ENCODE results near the gene RAB14. TPM values are rescaled to one million over a fixed set of nuclear protein-coding genes. Genes with fewer than 3 reads are reported as not detected.

The RAB14 gene
- total and polyA plus RNA-seq, 4 donors = 45.7 to 125 (median 112) TPM

- no CpG with 5 or more reads among the region's 4 CpGs for WGBS (ENCODE audit: insufficient coverage)
- H3K27ac ChIP-seq (ENCODE audit: low read depth, low read length) = no peak overlapping the region
- H3K36me3 ChIP-seq (ENCODE audit: control insufficient read depth, insufficient read depth, low read length) = no peaks in the 10 kb centered on the region
- no peaks in the 10 kb centered on the region for H3K9me3 ChIP-seq (ENCODE audit: control insufficient read depth, insufficient read depth, low read length)
- no peak for DNase-seq (ENCODE audit: low read depth in 4 of 6, low spot score in 6 of 6)
- H3K4me3 ChIP-seq (ENCODE audit: low read depth, low read length) = no peak overlapping the region
- H3K4me1 ChIP-seq (ENCODE audit: control insufficient read depth, insufficient read depth, low read length) = peaks cover 4% of the 10 kb centered on the region
- no peaks in the 10 kb centered on the region for H3K27me3 ChIP-seq (ENCODE audit: control insufficient read depth, insufficient read depth, low read length)
Observed at GRCh38 chr9:121196389-121196788, 5.3 kb downstream of the RAB14 start.

DNA sequence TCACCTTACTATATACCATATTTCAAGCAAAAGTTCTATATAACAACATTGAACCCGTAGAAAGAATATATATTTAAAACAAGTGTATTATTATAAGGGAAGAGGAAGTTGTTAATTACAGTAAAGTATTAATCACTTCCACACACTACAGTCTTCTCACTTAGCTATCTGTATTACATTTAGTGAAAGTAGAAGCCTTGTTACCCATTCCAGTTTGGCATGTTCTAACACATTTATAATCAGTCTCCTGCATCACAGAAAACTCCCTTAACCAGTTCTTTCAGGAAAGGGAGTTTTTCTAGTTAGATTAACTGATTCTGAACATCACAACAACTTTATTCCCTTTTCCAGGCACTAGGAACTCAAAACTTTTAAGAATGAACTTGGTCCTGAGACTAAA lies 6.9 kb downstream of the RAB14 start:
- Histone ChIP-seq H3K27ac (ENCODE audit: low read depth, low read length) (no peak overlapping the region), H3K4me1 (ENCODE audit: control insufficient read depth, insufficient read depth, low read length) (no peaks in the 10 kb centered on the region), H3K36me3 (ENCODE audit: control insufficient read depth, insufficient read depth, low read length) (no peaks in the 10 kb centered on the region), H3K9me3 (ENCODE audit: control insufficient read depth, insufficient read depth, low read length) (no peaks in the 10 kb centered on the region), H3K27me3 (ENCODE audit: control insufficient read depth, insufficient read depth, low read length) (no peaks in the 10 kb centered on the region), H3K4me3 (ENCODE audit: low read depth, low read length) (no peak overlapping the region)
- no peak for DNase-seq (ENCODE audit: low read depth in 4 of 6, low spot score in 6 of 6)
- no CpG with 5 or more reads among the region's 1 CpG for WGBS (ENCODE audit: insufficient coverage)

- Histone ChIP-seq H3K27me3 (ENCODE audit: control insufficient read depth, insufficient read depth, low read length) (no peaks in the 10 kb centered on the region), H3K27ac (ENCODE audit: low read depth, low read length) (no peak overlapping the region), H3K9me3 (ENCODE audit: control insufficient read depth, insufficient read depth, low read length) (no peaks in the 10 kb centered on the region), H3K4me1 (ENCODE audit: control insufficient read depth, insufficient read depth, low read length) (no peaks in the 10 kb centered on the region), H3K4me3 (ENCODE audit: low read depth, low read length) (no peak overlapping the region), H3K36me3 (ENCODE audit: control insufficient read depth, insufficient read depth, low read length) (no peaks in the 10 kb centered on the region)
- WGBS (ENCODE audit: insufficient coverage) = no CpG with 5 or more reads among the region's 1 CpG
- DNase-seq (ENCODE audit: low read depth in 4 of 6, low spot score in 6 of 6) = no peak
Observed at GRCh38 chr9:121192959-121193640, 8.6 kb downstream of the RAB14 start.

- Histone ChIP-seq H3K27me3 (ENCODE audit: control insufficient read depth, insufficient read depth, low read length) (no peaks in the 10 kb centered on the region), H3K4me1 (ENCODE audit: control insufficient read depth, insufficient read depth, low read length) (no peaks in the 10 kb centered on the region), H3K27ac (ENCODE audit: low read depth, low read length) (no peak overlapping the region), H3K9me3 (ENCODE audit: control insufficient read depth, insufficient read depth, low read length) (no peaks in the 10 kb centered on the region), H3K36me3 (ENCODE audit: control insufficient read depth, insufficient read depth, low read length) (no peaks in the 10 kb centered on the region), H3K4me3 (ENCODE audit: low read depth, low read length) (no peak overlapping the region)
- WGBS (ENCODE audit: insufficient coverage) = no CpG with 5 or more reads among the region's 1 CpG
- no peak for DNase-seq (ENCODE audit: low read depth in 4 of 6, low spot score in 6 of 6)
Observed at GRCh38 chr9:121192518-121192917, 9.2 kb downstream of the RAB14 start.

DNA sequence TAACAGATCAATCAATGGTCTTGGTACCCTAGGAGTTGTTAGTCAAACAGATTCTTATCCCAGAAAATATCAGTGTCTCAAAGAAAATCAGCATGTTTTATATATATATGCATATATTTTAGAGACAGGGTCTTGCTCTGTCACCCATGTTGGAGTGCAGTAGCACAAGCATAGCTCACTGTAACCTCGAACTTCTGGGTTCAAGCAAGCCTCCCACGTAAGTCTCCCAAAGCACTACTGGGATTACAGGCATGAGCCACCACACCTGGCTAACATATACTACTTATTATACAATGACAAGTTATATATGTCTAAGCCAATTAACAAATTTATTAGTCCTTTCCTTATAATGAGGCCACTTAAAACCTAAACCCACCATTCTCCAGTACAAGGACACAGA lies 10.4 kb downstream of the RAB14 start:
- H3K27ac ChIP-seq (ENCODE audit: low read depth, low read length) = no peak overlapping the region
- no peak overlapping the region for H3K4me3 ChIP-seq (ENCODE audit: low read depth, low read length)
- H3K9me3 ChIP-seq (ENCODE audit: control insufficient read depth, insufficient read depth, low read length) = no peaks in the 10 kb centered on the region
- DNase-seq (ENCODE audit: low read depth in 4 of 6, low spot score in 6 of 6) = no peak
- H3K4me1 ChIP-seq (ENCODE audit: control insufficient read depth, insufficient read depth, low read length) = no peaks in the 10 kb centered on the region
- no peaks in the 10 kb centered on the region for H3K36me3 ChIP-seq (ENCODE audit: control insufficient read depth, insufficient read depth, low read length)
- H3K27me3 ChIP-seq (ENCODE audit: control insufficient read depth, insufficient read depth, low read length) = no peaks in the 10 kb centered on the region
- 100% methylated on average over 1 of the region's 2 CpGs for WGBS (ENCODE audit: insufficient coverage)

DNA sequence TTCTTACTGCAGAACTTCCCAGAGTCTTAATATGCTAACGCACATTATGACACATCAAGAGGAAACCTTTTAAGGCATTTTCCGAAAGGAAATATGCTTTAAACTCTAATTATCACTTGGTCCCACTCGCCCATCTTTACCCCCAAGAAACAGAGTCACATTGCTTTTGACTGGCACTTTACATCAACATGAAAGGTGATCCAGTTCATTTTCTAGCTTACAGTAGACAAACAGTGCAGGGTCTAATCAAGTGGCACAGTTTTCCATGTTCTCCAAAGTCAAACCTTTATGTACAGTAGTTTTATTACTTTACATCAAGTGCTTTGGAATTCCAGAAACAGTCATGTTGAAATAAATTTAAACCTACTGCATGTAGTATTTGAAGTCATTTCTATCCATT lies 12.0 kb downstream of the RAB14 start:
- Histone ChIP-seq H3K4me3 (ENCODE audit: low read depth, low read length) (no peak overlapping the region), H3K36me3 (ENCODE audit: control insufficient read depth, insufficient read depth, low read length) (no peaks in the 10 kb centered on the region), H3K9me3 (ENCODE audit: control insufficient read depth, insufficient read depth, low read length) (no peaks in the 10 kb centered on the region), H3K27ac (ENCODE audit: low read depth, low read length) (no peak overlapping the region), H3K27me3 (ENCODE audit: control insufficient read depth, insufficient read depth, low read length) (no peaks in the 10 kb centered on the region), H3K4me1 (ENCODE audit: control insufficient read depth, insufficient read depth, low read length) (no peaks in the 10 kb centered on the region)
- DNase-seq (ENCODE audit: low read depth in 4 of 6, low spot score in 6 of 6) = no peak
- 93% methylated on average over 3 of the region's 3 CpGs for WGBS (ENCODE audit: insufficient coverage)

DNA sequence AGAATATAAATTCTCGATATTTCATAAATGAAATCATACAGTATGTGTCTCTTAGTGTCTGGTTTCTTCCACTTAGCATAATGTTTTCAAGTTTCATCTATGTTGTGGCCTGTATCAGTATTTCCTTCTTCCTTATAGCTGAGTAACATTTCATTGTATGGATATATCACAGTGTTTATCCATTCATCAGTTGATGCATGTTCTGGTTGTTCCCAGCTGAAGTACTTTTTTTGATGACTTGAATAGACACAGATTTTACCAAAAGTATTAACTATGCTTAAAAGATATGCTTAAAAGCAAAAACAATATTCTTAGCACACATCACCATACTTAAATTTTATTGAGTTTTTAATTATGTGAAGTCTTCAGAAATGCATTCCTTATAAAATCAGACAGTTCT lies 12.7 kb downstream of the RAB14 start:
- Histone ChIP-seq H3K27me3 (ENCODE audit: control insufficient read depth, insufficient read depth, low read length) (no peaks in the 10 kb centered on the region), H3K36me3 (ENCODE audit: control insufficient read depth, insufficient read depth, low read length) (no peaks in the 10 kb centered on the region), H3K4me1 (ENCODE audit: control insufficient read depth, insufficient read depth, low read length) (no peaks in the 10 kb centered on the region), H3K27ac (ENCODE audit: low read depth, low read length) (no peak overlapping the region), H3K9me3 (ENCODE audit: control insufficient read depth, insufficient read depth, low read length) (no peaks in the 10 kb centered on the region), H3K4me3 (ENCODE audit: low read depth, low read length) (no peak overlapping the region)
- DNase-seq (ENCODE audit: low read depth in 4 of 6, low spot score in 6 of 6) = no peak
- no CpG with 5 or more reads among the region's 1 CpG for WGBS (ENCODE audit: insufficient coverage)

GRCh38 chr9:121187636-121188305 lies 13.9 kb downstream of the RAB14 start:
- Histone ChIP-seq H3K27me3 (ENCODE audit: control insufficient read depth, insufficient read depth, low read length) (no peaks in the 10 kb centered on the region), H3K36me3 (ENCODE audit: control insufficient read depth, insufficient read depth, low read length) (no peaks in the 10 kb centered on the region), H3K27ac (ENCODE audit: low read depth, low read length) (no peak overlapping the region), H3K4me1 (ENCODE audit: control insufficient read depth, insufficient read depth, low read length) (no peaks in the 10 kb centered on the region), H3K9me3 (ENCODE audit: control insufficient read depth, insufficient read depth, low read length) (no peaks in the 10 kb centered on the region), H3K4me3 (ENCODE audit: low read depth, low read length) (no peak overlapping the region)
- WGBS (ENCODE audit: insufficient coverage) = no CpG with 5 or more reads among the region's 3 CpGs
- no peak for DNase-seq (ENCODE audit: low read depth in 4 of 6, low spot score in 6 of 6)

DNA sequence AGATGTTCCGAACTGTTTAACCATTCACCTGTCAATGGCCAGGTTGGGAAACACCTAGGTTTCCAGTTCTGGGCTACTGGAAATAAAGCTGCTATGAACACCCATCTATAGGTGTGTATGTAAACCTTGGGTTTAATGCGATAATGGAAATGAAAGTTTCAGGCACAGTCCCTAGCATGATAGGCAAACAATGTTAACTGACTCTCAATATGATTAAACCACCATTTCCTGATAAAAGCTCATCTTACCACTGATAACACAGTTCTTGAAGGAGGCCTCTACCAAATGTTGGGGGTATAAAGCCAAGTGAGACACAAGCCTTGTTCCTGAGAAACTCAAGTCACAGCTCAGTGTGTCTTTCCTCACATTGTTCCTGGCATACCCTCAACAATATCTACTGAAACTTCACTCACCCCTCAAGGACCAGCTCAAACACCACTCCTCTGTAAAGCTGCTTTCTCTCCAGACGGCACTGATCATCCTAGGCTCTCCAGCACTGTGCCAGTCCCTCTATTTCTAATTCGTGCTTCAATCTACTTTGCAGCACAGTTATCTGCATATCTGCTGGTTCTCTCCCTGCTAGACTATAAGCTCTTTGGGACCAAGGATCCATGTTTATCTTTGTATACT lies 15.8 kb downstream of the RAB14 start:
- Histone ChIP-seq H3K27me3 (ENCODE audit: control insufficient read depth, insufficient read depth, low read length) (no peaks in the 10 kb centered on the region), H3K4me3 (ENCODE audit: low read depth, low read length) (no peak overlapping the region), H3K27ac (ENCODE audit: low read depth, low read length) (no peak overlapping the region), H3K9me3 (ENCODE audit: control insufficient read depth, insufficient read depth, low read length) (no peaks in the 10 kb centered on the region), H3K36me3 (ENCODE audit: control insufficient read depth, insufficient read depth, low read length) (no peaks in the 10 kb centered on the region), H3K4me1 (ENCODE audit: control insufficient read depth, insufficient read depth, low read length) (no peaks in the 10 kb centered on the region)
- WGBS (ENCODE audit: insufficient coverage) = 95% methylated on average over 2 of the region's 4 CpGs
- no peak for DNase-seq (ENCODE audit: low read depth in 4 of 6, low spot score in 6 of 6)
